Esophagus muscularis mucosa (tissue), 4 donors: ENCODE measurements around the gene HS3ST4. TPM values are rescaled to one million over a fixed set of nuclear protein-coding genes. Genes with fewer than 3 reads are reported as not detected.

ENCODE experiments used
- DNase-seq: peaks from one replicate; pipeline ENCODE4 v3.0.0-alpha.2; 2017; ENCODE audit errors: extremely low spot score
- H3K27ac ChIP-seq, 4 donors: fragments of 200-600 bp; sonication (generic); replicated peaks in 1 of 4; 1 replicate in 3 of 4; 2 replicates in 1 of 4; pipeline ENCODE4 v1.5.1; 2016 to 2019; ENCODE audit warnings: mild to moderate bottlenecking in 1 of 4
- H3K27me3 ChIP-seq, 4 donors: fragments of 200-600 bp; sonication (generic); one replicate each; pipeline versions ENCODE4 v1.5.1 to v1.6.0; 2016 to 2019
- H3K36me3 ChIP-seq, 4 donors: fragments of 200-600 bp; sonication (generic); one replicate each; pipeline ENCODE4 v1.5.1; 2016 to 2019
- H3K4me1 ChIP-seq, 4 donors: fragments of 200-600 bp; sonication (generic); one replicate each; pipeline ENCODE4 v1.5.1; 2016 to 2019
- H3K4me3 ChIP-seq, 4 donors: fragments of 200-600 bp; sonication (generic); 1 replicate in 2 of 4; 2 replicates in 2 of 4; pipeline ENCODE4 v1.5.1; 2016 to 2019; ENCODE audit warnings: mild to moderate bottlenecking in 4 of 4, moderate library complexity in 1 of 4
- H3K9me3 ChIP-seq, 4 donors: fragments of 200-600 bp; sonication (generic); 1 replicate in 3 of 4; 2 replicates in 1 of 4; pipeline ENCODE4 v1.5.1; 2016 to 2019
- EP300 ChIP-seq: sonication (generic); formaldehyde crosslinking; IDR thresholded peaks from one replicate; pipeline ENCODE4 v1.6.1; 2017; ENCODE audit warnings: antibody characterized with exemption
- POLR2A ChIP-seq: fragments of 450-650 bp; IDR thresholded peaks from one replicate; pipeline ENCODE4 v1.6.1; 2017; ENCODE audit warnings: antibody characterized with exemption, moderate library complexity, mild to moderate bottlenecking, low read depth
- POLR2AphosphoS5 ChIP-seq, 2 donors: sonication (generic); formaldehyde crosslinking; IDR thresholded peaks; one replicate each; pipeline ENCODE4 v1.6.1; 2017; ENCODE audit warnings: antibody characterized with exemption in 2 of 2
- WGBS: methylation state at CpG from one replicate; pipeline ENCODE4 v1.1.5; 2018; 5-methylcytosine and 5-hydroxymethylcytosine counted together
- intact Hi-C: fragments of 100-400 bp; cut with DNase I; formaldehyde crosslinking; loops from one replicate; pipeline ENCODE4 v1.15.1; 2023
- total RNA-seq, 4 donors: library from RNA; depleted of rRNA; stranded (reverse); fragments of >200 nt; gene quantifications; one replicate each; pipeline versions ENCODE4 v1.1.0 to v1.2.1, GENCODE V29; 2016
- TF ChIP-seq, protein P1 (sequence below), 3 experiments: fragments of 200-600 bp in 2 of 3; fragments of 450-650 bp in 1 of 3; sonication (generic) in 2 of 3; IDR thresholded peaks; one replicate each; pipeline ENCODE4 v1.5.1; 2017 to 2019; ENCODE audit warnings: antibody characterized with exemption in 3 of 3, mild to moderate bottlenecking in 2 of 3, moderate library complexity in 1 of 3

The HS3ST4 gene
- total RNA-seq, 4 donors from 2014 or later = not detected

DNA sequence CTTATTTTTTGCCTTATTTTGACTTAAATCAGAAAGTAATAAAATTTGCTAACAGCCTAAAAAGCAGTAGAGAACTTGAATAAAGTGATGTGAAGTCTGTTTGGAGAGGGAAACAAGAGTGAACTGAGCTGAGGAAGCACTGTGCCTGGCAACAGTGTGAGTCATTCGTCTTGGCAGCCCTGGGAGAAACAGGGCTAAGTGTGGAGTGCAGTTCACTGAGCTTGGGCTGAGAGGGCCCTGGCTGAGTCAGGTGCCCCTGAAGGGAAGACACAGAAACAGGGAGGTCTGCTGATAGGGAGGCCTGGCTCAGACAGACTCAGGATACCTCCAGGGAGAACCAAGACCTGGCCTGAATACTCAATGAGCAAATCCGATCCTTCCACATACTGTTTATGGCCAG is 132.1 kb downstream of the HS3ST4 start:
- no peak overlapping the region for H3K4me3 ChIP-seq
- no peaks in the 10 kb centered on the region for H3K4me1 ChIP-seq
- H3K27me3 ChIP-seq = no peaks in the 10 kb centered on the region
- WGBS = 75% methylated on average over 2 of the region's 2 CpGs
- DNase-seq = no peak
- H3K36me3 ChIP-seq = no peaks in the 10 kb centered on the region
- intact Hi-C loops = no loop called here
- H3K27ac ChIP-seq = no peak overlapping the region
- no peaks in the 10 kb centered on the region for H3K9me3 ChIP-seq
- TF ChIP-seq POLR2A (no peak), POLR2AphosphoS5 (IDR thresholded peaks at IDR 0.05) (no peak), EP300 (no peak)

GRCh38 chr16:25827709-25828108 is 135.9 kb downstream of the HS3ST4 start:
- Histone ChIP-seq H3K9me3 (no peaks in the 10 kb centered on the region), H3K27me3 (peaks cover 0 to 8% (median 0%) of the 10 kb centered on the region in 4 donors), H3K4me1 (no peaks in the 10 kb centered on the region), H3K4me3 (no peak overlapping the region), H3K27ac (no peak overlapping the region), H3K36me3 (no peaks in the 10 kb centered on the region)
- no peak for TF ChIP-seq EP300
- TF ChIP-seq POLR2A = no peak
- no peak for TF ChIP-seq POLR2AphosphoS5 (IDR thresholded peaks at IDR 0.05)
- TF ChIP-seq, protein P1, sequence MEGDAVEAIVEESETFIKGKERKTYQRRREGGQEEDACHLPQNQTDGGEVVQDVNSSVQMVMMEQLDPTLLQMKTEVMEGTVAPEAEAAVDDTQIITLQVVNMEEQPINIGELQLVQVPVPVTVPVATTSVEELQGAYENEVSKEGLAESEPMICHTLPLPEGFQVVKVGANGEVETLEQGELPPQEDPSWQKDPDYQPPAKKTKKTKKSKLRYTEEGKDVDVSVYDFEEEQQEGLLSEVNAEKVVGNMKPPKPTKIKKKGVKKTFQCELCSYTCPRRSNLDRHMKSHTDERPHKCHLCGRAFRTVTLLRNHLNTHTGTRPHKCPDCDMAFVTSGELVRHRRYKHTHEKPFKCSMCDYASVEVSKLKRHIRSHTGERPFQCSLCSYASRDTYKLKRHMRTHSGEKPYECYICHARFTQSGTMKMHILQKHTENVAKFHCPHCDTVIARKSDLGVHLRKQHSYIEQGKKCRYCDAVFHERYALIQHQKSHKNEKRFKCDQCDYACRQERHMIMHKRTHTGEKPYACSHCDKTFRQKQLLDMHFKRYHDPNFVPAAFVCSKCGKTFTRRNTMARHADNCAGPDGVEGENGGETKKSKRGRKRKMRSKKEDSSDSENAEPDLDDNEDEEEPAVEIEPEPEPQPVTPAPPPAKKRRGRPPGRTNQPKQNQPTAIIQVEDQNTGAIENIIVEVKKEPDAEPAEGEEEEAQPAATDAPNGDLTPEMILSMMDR (IDR thresholded peaks at IDR 0.05) = no peak
- intact Hi-C loops = no loop called here
- no peak for DNase-seq
- 79% methylated on average over 2 of the region's 2 CpGs for WGBS

- no peaks in the 10 kb centered on the region for H3K4me1 ChIP-seq
- no peaks in the 10 kb centered on the region for H3K36me3 ChIP-seq
- no peaks in the 10 kb centered on the region for H3K9me3 ChIP-seq
- 91% methylated on average over 3 of the region's 3 CpGs for WGBS
- H3K4me3 ChIP-seq = no peak overlapping the region
- no peak overlapping the region for H3K27ac ChIP-seq
- no peak for DNase-seq
- peaks cover 0 to 8% (median 0%) of the 10 kb centered on the region in 4 donors for H3K27me3 ChIP-seq
- TF ChIP-seq, protein P1 (IDR thresholded peaks at IDR 0.05) = no peak
- TF ChIP-seq POLR2AphosphoS5 (IDR thresholded peaks at IDR 0.05) (no peak), POLR2A (no peak), EP300 (no peak)
- intact Hi-C loops = no loop called here
Observed at GRCh38 chr16:25828510-25828909, 136.8 kb downstream of the HS3ST4 start.

DNA sequence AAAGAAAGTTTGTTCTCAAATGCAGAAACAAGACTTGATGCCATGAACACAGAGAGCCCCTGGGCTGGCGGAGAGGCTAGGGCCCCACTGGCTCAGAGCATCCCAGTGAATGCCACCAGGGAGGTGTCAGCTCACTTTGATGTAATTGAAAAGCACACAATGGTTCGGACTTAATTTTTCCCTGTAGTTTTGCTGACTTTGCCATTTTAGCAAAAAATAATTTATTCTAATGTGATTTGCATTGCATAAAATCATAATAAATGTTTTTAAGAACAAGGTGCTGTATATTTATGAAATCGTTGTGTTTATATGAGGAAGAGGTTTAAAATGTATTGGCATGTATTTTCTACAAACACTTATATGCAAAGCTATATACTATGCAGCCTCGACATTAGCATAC is 140.5 kb downstream of the HS3ST4 start:
- Histone ChIP-seq H3K27me3 (peaks cover 0 to 15% (median 0%) of the 10 kb centered on the region in 4 donors), H3K4me3 (no peak overlapping the region), H3K9me3 (no peaks in the 10 kb centered on the region), H3K4me1 (no peaks in the 10 kb centered on the region), H3K36me3 (no peaks in the 10 kb centered on the region), H3K27ac (no peak overlapping the region)
- TF ChIP-seq EP300 (no peak), POLR2AphosphoS5 (IDR thresholded peaks at IDR 0.05) (no peak), POLR2A (no peak)
- TF ChIP-seq, protein P1 (IDR thresholded peaks at IDR 0.05) = no peak
- no peak for DNase-seq
- 81% methylated on average over 4 of the region's 4 CpGs for WGBS
- intact Hi-C loops = loop anchor here (10.0 kb wide), 1 partner anchor 1273 kb away; no protein-coding TSS in a partner anchor

- Histone ChIP-seq H3K36me3 (no peaks in the 10 kb centered on the region), H3K27ac (no peak overlapping the region), H3K4me3 (no peak overlapping the region), H3K4me1 (peaks cover 0 to 5% (median 5%) of the 10 kb centered on the region in 4 donors), H3K27me3 (peaks cover 0 to 15% (median 0%) of the 10 kb centered on the region in 4 donors), H3K9me3 (no peaks in the 10 kb centered on the region)
- TF ChIP-seq POLR2A (no peak), POLR2AphosphoS5 (IDR thresholded peaks at IDR 0.05) (no peak), EP300 (no peak)
- TF ChIP-seq, protein P1 (IDR thresholded peaks at IDR 0.05) = no peak
- DNase-seq = no peak
- 76% methylated on average over 1 of the region's 1 CpG for WGBS
- intact Hi-C loops = loop anchor here (10.0 kb wide), 1 partner anchor 1271 kb away; no protein-coding TSS in a partner anchor
Observed at GRCh38 chr16:25834101-25834500, 142.3 kb downstream of the HS3ST4 start.
